AG10803 (cell line): ENCODE data around the gene DDX24.

Source experiments
- DNase-seq: peaks from one replicate; pipeline ENCODE4 v3.0.0; 2010; ENCODE audit warnings: low read depth
- H3K4me3 ChIP-seq: 2 replicates; pipeline ENCODE4 v1.5.1; 2011; ENCODE audit warnings: mild to moderate bottlenecking, low read length, control low read depth
- TF ChIP-seq, protein P1 (sequence below): conservative IDR thresholded peaks from 2 replicates; pipeline ENCODE4 v1.5.1; 2011; ENCODE audit warnings: mild to moderate bottlenecking, low read length, control low read depth, inconsistent platforms

Gene DDX24

DNA sequence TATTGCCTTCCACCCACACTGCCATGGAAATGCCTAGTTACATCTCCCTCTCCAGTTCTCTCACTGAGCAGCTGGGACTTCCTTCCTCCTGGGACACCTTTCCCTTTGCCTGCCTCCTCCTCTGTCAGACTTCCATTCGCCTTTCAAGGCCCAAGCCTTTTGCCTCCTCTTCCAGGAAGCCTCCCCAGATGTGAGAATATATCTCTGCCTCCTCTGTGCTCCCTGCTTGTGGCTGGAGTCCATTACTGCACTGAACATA, 45.3 kb upstream of the DDX24 start:
- no peak for DNase-seq

DNA sequence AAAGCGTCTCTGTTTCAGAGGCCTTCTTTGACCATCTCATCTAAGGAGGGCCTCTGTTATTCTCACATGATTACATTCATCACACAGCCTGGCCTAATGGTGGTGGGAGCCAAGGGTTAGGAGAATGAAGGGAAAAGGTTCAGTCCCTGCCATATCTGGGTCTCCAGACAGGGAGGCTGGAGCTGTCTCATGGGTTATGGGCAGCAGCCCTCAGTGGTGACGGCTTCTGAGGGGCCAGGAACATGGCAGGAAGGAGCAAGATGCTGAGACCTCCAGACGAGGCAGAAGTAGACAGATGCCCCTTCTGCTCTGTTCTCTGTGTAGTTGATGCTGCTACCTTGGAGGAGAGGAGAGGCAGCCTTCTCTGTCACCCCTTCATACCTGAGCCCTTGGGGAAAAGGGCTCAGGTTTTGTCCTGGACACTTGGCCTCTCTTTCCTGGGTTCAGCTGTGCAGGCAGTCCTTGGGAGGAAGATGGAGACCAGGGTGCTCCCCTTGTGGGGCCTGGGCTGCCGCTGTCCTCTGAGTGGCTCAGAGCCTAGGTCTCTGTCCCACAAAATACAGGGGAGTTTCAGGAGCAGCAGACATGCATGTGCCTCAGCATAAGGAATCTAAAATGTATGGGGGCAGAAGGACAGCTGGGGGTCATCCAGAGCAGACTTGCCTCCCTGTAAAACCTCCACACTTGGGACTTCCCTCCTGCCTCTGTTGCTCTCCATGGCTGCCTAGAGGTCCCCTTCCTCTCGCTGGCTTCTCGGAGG, 44.8 kb upstream of the DDX24 start:
- DNase-seq, result no peak
- no peak overlapping the region for H3K4me3 ChIP-seq
- TF ChIP-seq, protein P1, sequence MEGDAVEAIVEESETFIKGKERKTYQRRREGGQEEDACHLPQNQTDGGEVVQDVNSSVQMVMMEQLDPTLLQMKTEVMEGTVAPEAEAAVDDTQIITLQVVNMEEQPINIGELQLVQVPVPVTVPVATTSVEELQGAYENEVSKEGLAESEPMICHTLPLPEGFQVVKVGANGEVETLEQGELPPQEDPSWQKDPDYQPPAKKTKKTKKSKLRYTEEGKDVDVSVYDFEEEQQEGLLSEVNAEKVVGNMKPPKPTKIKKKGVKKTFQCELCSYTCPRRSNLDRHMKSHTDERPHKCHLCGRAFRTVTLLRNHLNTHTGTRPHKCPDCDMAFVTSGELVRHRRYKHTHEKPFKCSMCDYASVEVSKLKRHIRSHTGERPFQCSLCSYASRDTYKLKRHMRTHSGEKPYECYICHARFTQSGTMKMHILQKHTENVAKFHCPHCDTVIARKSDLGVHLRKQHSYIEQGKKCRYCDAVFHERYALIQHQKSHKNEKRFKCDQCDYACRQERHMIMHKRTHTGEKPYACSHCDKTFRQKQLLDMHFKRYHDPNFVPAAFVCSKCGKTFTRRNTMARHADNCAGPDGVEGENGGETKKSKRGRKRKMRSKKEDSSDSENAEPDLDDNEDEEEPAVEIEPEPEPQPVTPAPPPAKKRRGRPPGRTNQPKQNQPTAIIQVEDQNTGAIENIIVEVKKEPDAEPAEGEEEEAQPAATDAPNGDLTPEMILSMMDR, result no peak

More for the DNA sequence above, 45.3 kb upstream of the DDX24 start:
- H3K4me3 ChIP-seq, result no peak overlapping the region
- TF ChIP-seq, protein P1, result no peak

DNA sequence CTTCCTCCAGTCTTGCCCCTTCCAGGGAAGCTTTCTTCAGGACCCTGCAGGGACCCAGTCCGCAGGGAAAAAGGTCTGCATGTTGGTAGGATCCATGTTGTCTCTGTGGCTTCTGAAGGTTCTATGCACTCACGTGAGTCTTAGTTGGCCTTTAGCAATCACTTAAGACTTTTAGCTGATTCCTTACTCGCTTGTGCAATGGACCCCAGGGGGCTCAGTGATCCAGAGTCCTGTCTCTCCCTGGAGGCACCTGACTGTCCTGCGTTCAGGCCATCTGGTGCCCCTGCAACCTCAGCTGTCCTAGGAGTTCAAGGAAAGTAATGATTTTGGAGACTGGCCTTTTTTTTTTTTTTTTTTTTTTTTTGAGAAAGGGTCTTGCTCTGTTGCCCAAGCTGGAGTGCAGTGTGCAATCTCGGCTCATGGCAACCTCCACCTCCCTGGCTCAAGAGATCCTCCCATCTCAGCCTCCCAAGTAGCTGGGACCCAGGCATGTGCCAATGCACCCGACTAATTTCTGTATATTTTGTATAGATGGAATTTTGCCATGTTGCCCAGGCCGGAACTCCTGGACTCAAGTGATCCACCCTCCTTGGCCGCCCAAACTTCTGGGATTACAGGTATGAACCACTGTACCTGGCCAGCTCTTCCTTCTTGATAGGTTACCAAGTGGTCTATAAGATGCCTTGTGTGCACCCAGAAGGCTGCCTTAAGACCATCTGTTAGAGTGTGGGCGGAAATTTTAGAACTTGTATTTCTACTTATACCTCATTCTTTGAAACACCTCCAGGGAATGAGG, 43.8 kb upstream of the DDX24 start:
- TF ChIP-seq, protein P1, result no peak
- DNase-seq, result no peak
- no peak overlapping the region for H3K4me3 ChIP-seq

DNA sequence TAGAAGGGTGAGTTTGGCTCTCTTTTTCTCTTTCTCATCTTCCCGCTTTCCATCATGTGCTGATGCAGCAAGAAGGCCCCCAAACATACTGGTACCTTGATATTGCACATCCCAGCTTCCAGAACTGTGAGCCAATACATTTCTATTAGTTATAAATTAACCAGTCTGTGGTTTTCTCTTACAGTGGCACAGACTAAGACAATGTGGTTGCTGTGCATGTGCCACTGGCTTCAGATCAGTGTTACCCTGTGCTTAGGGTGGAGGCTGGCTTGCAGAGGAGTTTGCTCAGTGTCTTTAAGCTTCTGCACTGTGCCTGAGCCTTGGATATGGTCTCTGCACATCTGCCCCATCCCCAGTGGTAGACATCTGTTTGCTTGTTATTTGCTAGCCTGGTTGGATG, 42.9 kb upstream of the DDX24 start:
- H3K4me3 ChIP-seq, result no peak overlapping the region
- TF ChIP-seq, protein P1, result no peak
- DNase-seq, result no peak

DNA sequence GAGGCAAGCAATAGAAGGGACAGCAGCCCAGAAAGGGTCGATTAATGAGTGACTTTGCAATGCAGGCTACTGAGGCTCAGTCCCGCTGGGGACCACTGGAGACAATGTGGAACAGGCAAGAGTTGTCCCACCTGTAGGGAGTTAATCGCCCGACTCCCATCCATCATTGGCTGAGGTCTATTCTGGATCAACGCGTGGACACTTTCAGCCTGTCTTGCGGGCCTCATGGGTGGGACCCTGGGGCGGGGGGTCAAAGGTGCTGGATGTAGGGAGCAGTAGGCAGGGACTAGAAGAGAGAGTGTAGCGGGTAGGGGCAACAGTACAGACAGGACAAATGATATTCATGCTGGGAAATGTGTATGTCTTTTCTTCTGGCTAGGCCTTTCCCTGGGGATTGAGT, 42.3 kb upstream of the DDX24 start:
- TF ChIP-seq, protein P1, result no peak
- no peak overlapping the region for H3K4me3 ChIP-seq
- DNase-seq, result no peak

DNA sequence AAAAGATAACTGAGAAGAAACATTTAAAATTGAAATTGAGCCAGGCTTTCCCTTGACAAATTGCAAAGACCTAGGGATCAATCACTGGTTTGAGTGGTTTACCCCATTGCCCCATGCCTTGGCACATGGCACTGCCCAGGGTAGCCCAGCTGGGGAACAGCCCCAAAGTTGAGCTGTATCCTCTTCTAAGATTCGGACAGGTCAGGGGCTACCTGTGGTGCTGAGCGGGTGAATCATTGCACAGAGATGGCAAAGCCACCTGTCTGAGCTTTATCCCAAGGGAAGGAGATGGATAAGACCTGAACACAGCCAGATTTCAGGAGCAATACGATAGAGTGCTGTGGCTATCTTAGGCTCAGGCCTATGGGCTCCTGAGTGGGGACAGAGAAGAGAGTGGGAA, 41.4 kb upstream of the DDX24 start:
- H3K4me3 ChIP-seq, result no peak overlapping the region
- DNase-seq, result no peak
- TF ChIP-seq, protein P1, result no peak

DNA sequence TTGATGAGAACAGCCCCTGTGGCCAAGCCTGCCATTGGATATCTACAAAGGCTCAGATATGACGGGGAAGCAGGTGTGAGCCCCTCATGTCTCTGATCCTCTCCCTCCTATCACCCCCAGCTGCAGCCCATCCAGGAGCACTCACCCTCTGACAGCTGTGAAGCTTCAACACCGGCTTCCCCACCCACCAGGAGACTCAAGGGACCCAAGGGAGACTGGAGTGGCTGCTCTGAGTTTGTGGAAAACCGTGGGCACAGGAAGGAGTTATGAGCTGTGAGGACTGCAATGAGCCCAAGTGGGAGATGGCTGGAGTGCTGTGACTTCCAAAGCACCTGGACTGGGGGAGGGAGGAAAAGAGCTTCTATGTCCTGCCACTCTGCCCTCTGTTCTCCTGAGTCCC, 40.5 kb upstream of the DDX24 start:
- DNase-seq, result no peak
- no peak overlapping the region for H3K4me3 ChIP-seq
- TF ChIP-seq, protein P1, result no peak
